Activated B cell treated with CpG ODN at 0.5 μM for 24 hours (primary cell): ENCODE measurements around the gene CNOT10. TPM values are rescaled to one million over a fixed set of nuclear protein-coding genes. Genes with fewer than 3 reads are reported as not detected.
"Not testable (repeated sequence)": the region's sequence is repeated elsewhere in the genome, so short reads cannot be mapped to it uniquely, and the experiment has no call there.

Source experiments
- ATAC-seq: fragments of 200-7000 bp; cut with Tn5 transposase; one replicate; pipeline ENCODE4 v1.10.0; 2021; ENCODE audit warnings: low read depth, mild to moderate bottlenecking, moderate library complexity
- CTCF ChIA-PET: fragments of 350-600 bp; sonication (Branson Sonifier 250); formaldehyde crosslinking; loops from one replicate; lab custom pipeline; 2021; ENCODE audit warnings: antibody characterized with exemption; lab: Charles Lee
- POLR2A ChIA-PET: fragments of 350-600 bp; sonication (Branson Sonifier 250); formaldehyde crosslinking; loops from one replicate; lab custom pipeline; 2021; ENCODE audit warnings: antibody characterized with exemption; lab: Charles Lee
- DNase-seq: peaks from one replicate; pipeline ENCODE4 v3.0.0; 2022
- H3K27ac Mint-ChIP-seq: one replicate; pipeline ENCODE4 v1.8.0; 2020; ENCODE audit warnings: mixed read lengths
- H3K27me3 Mint-ChIP-seq: one replicate; pipeline ENCODE4 v1.8.0; 2021; ENCODE audit warnings: mixed read lengths
- H3K36me3 Mint-ChIP-seq: one replicate; pipeline ENCODE4 v1.8.0; 2021; ENCODE audit warnings: low read depth, mixed read lengths
- H3K4me1 Mint-ChIP-seq: one replicate; pipeline ENCODE4 v1.8.0; 2021; ENCODE audit warnings: mixed read lengths
- H3K4me3 Mint-ChIP-seq: one replicate; pipeline ENCODE4 v1.8.0; 2020; ENCODE audit warnings: mild to moderate bottlenecking, mixed read lengths
- H3K9me3 Mint-ChIP-seq: one replicate; pipeline ENCODE4 v1.8.0; 2020; ENCODE audit warnings: mixed read lengths
- intact Hi-C: fragments of 100-400 bp; cut with micrococcal nuclease; formaldehyde crosslinking; loops from one replicate; pipeline ENCODE4 v1.15.1; 2024
- total RNA-seq: library from RNA; stranded (reverse); gene quantifications from 2 replicates; pipeline ENCODE4 v1.2.3, GENCODE V29; 2022
- TF ChIP-seq, protein P1 (sequence below): fragments of 200-600 bp; IDR thresholded peaks from one replicate; pipeline ENCODE4 v1.8.0; 2022; ENCODE audit warnings: antibody characterized with exemption, mild to moderate bottlenecking

CNOT10 gene
- total RNA-seq, 1 donor from 2014 or later, result 48.0 TPM

GRCh38 chr3:32660634-32661033 is 24.4 kb upstream of the CNOT10 start:
- POLR2A ChIA-PET, result no interaction called here
- CTCF ChIA-PET, result no interaction called here

DNA sequence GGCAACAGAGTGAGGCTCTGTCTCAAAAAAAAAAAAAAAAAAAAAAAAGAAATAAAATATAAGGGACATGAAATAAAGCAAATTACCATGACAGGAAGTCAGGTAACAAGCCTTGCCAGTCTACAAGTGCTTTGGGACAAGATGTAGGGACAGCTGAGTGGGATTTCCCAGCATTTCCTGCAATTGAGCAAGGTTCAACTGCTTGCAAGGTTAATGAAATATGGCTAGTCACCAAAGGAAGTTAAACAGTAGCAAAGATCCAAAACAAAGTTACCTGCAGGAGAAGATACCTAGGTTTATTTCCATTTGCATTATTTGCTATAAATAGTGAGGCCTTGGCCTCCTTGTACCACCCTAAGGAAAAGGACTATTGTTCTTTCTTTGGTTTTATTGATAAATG is 22.3 kb upstream of the CNOT10 start:
- DNase-seq (no peak), ATAC-seq (no peak)
- intact Hi-C loops, result no loop called here
- Mint-ChIP-seq H3K36me3 (no peaks in the 10 kb centered on the region), H3K27ac (no peak overlapping the region), H3K4me3 (no peak overlapping the region), H3K4me1 (no peaks in the 10 kb centered on the region), H3K27me3 (peaks cover 2% of the 10 kb centered on the region), H3K9me3 (no peaks in the 10 kb centered on the region)
- CTCF ChIA-PET, result interaction anchor here (0.9 to 1.1 kb wide), 2 partner anchors 153 to 367 kb away, joined by 3 to 4 read pairs; no protein-coding TSS in a partner anchor
- TF ChIP-seq, protein P1, sequence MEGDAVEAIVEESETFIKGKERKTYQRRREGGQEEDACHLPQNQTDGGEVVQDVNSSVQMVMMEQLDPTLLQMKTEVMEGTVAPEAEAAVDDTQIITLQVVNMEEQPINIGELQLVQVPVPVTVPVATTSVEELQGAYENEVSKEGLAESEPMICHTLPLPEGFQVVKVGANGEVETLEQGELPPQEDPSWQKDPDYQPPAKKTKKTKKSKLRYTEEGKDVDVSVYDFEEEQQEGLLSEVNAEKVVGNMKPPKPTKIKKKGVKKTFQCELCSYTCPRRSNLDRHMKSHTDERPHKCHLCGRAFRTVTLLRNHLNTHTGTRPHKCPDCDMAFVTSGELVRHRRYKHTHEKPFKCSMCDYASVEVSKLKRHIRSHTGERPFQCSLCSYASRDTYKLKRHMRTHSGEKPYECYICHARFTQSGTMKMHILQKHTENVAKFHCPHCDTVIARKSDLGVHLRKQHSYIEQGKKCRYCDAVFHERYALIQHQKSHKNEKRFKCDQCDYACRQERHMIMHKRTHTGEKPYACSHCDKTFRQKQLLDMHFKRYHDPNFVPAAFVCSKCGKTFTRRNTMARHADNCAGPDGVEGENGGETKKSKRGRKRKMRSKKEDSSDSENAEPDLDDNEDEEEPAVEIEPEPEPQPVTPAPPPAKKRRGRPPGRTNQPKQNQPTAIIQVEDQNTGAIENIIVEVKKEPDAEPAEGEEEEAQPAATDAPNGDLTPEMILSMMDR, result no peak
- POLR2A ChIA-PET, result no interaction called here

More at GRCh38 chr3:32660634-32661033, 24.4 kb upstream of the CNOT10 start:
- H3K36me3 Mint-ChIP-seq, result no peaks in the 10 kb centered on the region
- DNase-seq (no peak), ATAC-seq (no peak)
- H3K27me3 Mint-ChIP-seq, result no peaks in the 10 kb centered on the region
- H3K4me1 Mint-ChIP-seq, result no peaks in the 10 kb centered on the region
- no peak overlapping the region for H3K4me3 Mint-ChIP-seq
- no peak overlapping the region for H3K27ac Mint-ChIP-seq
- TF ChIP-seq, protein P1, result no peak
- intact Hi-C loops, result no loop called here
- no peaks in the 10 kb centered on the region for H3K9me3 Mint-ChIP-seq

DNA sequence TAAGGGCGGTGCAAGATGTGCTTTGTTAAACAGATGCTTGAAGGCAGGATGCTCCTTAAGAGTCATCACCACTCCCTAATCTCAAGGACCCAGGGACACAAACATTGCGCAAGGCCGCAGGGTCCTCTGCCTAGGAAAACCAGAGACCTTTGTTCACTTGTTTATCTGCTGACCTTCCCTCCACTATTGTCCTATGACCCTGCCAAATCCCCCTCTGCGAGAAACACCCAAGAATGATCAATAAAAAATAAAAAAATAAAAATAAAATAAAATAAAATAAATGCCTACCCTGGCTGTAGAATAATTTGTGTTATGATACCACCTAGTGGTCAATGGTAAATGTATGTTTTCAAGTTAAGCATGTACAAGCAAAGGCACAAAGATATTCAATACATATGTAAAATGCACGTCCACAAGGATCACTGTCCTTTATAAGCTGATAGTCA is 20.3 kb upstream of the CNOT10 start:
- H3K4me3 Mint-ChIP-seq, H3K9me3 Mint-ChIP-seq, H3K27me3 Mint-ChIP-seq, H3K4me1 Mint-ChIP-seq, H3K36me3 Mint-ChIP-seq, DNase-seq, H3K27ac Mint-ChIP-seq, POLR2A ChIA-PET: not testable (repeated sequence)
- peak; percentile 37 for ATAC-seq
- intact Hi-C loops, result loop anchor here (1.0 kb wide), 4 partner anchors 154 to 487 kb away; no protein-coding TSS in a partner anchor
- CTCF ChIA-PET, result interaction anchor here (1.0 to 2.0 kb wide), 2 partner anchors 153 to 155 kb away, joined by 4 read pairs; no protein-coding TSS in a partner anchor

GRCh38 chr3:32667072-32667582 is 17.9 kb upstream of the CNOT10 start:
- TF ChIP-seq, protein P1, result no peak
- Mint-ChIP-seq H3K9me3 (no peaks in the 10 kb centered on the region), H3K27ac (no peak overlapping the region), H3K4me1 (no peaks in the 10 kb centered on the region), H3K4me3 (no peak overlapping the region), H3K27me3 (peaks cover 6% of the 10 kb centered on the region), H3K36me3 (no peaks in the 10 kb centered on the region)
- intact Hi-C loops, result no loop called here
- POLR2A ChIA-PET, result no interaction called here
- ATAC-seq, result no peak
- no peak for DNase-seq
- CTCF ChIA-PET, result interaction anchor here (3.2 kb wide), 1 partner anchor 157 kb away, joined by 10 read pairs; no protein-coding TSS in a partner anchor

DNA sequence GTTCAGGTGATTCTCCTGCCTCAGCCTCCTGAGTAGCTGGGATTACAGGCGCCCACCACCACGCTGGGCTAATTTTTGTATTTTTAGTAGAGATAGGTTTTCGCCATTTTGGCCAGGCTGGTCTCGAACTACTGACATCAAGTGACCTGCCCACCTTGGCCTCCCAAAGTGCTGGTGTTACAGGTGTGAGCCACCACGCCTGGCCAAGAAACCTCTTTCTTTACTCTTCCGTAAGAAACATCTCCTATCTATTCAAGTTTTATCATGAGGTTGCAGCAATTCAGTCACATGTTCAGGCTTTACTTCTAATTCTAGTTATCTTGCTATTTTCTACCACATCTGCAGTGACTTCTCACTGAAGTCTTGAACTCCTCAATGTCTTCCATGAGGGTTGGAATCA is 15.8 kb upstream of the CNOT10 start:
- H3K9me3 Mint-ChIP-seq, intact Hi-C loops, H3K4me1 Mint-ChIP-seq, POLR2A ChIA-PET, H3K27me3 Mint-ChIP-seq, H3K4me3 Mint-ChIP-seq, H3K27ac Mint-ChIP-seq, ATAC-seq, H3K36me3 Mint-ChIP-seq, DNase-seq: not testable (repeated sequence)
- CTCF ChIA-PET, result interaction anchor here (3.2 kb wide), 1 partner anchor 159 kb away, joined by 10 read pairs; no protein-coding TSS in a partner anchor

- H3K9me3 Mint-ChIP-seq, H3K36me3 Mint-ChIP-seq, H3K4me3 Mint-ChIP-seq, CTCF ChIA-PET, ATAC-seq, DNase-seq, H3K27ac Mint-ChIP-seq, H3K4me1 Mint-ChIP-seq, intact Hi-C loops, H3K27me3 Mint-ChIP-seq: not testable (repeated sequence)
- POLR2A ChIA-PET, result interaction anchor here (0.6 kb wide), 1 partner anchor 378 kb away, joined by 3 read pairs; no protein-coding TSS in a partner anchor
Observed at GRCh38 chr3:32673730-32674129, 11.3 kb upstream of the CNOT10 start.
